HUDEP-2 (cell line): ENCODE measurements around the gene NDUFS2.
A peak's percentile ranks its signal among the peaks of the same experiment; 100 is the strongest.
"Not testable (repeated sequence)": the region's sequence is repeated elsewhere in the genome, so short reads cannot be mapped to it uniquely, and the experiment has no call there.

Experiments used
- DNase-seq, 76 experiments: peaks; one replicate each; lab custom pipeline; 2025; ENCODE audit not compliant: unreplicated experiment in 76 of 76; lab: John Stamatoyannopoulos, UW

Gene NDUFS2

GRCh38 chr1:161235957-161236775, 34.0 kb downstream of the NDUFS2 start:
- DNase-seq, result no peak

- DNase-seq, result no peak
These were observed 35.9 kb downstream of the NDUFS2 start, which contains the start of gene NR1I3 for GRCh38 chr1:161238039-161238473. Gene NR1I3, minus strand, starts transcription at chr1:161238203. Its CDS starts 1,638 bp downstream, at chr1:161236565.

- no peak for DNase-seq
These were observed 39.5 kb downstream of the NDUFS2 start for GRCh38 chr1:161241682-161242081.

- DNase-seq, result no peak
These were observed 40.1 kb downstream of the NDUFS2 start for GRCh38 chr1:161242313-161242712.

- DNase-seq, result no peak
These were observed 42.7 kb downstream of the NDUFS2 start for GRCh38 chr1:161244888-161245287.

- not testable (repeated sequence) for DNase-seq
These were observed 47.9 kb downstream of the NDUFS2 start for GRCh38 chr1:161250100-161250499.

- DNase-seq, result no peak
These were observed 48.7 kb downstream of the NDUFS2 start for GRCh38 chr1:161250829-161251228.

GRCh38 chr1:161251579-161251978, 49.4 kb downstream of the NDUFS2 start:
- DNase-seq, result no peak

GRCh38 chr1:161255302-161255701, 53.1 kb downstream of the NDUFS2 start:
- not testable (repeated sequence) for DNase-seq

GRCh38 chr1:161255955-161256520, 53.9 kb downstream of the NDUFS2 start:
- DNase-seq, result not testable (repeated sequence)

GRCh38 chr1:161257109-161257508, 54.9 kb downstream of the NDUFS2 start:
- DNase-seq, result not testable (repeated sequence)

GRCh38 chr1:161258439-161259344, 56.5 kb downstream of the NDUFS2 start, which contains the start of gene PCP4L1:
Gene PCP4L1, plus strand, starts transcription at chr1:161258745. Its CDS starts 230 bp downstream, at chr1:161258975.
- DNase-seq, result peak in 2 of 76 experiments; percentile 5 to 6

GRCh38 chr1:161259345-161259702, 57.2 kb downstream of the NDUFS2 start:
- DNase-seq, result no peak

GRCh38 chr1:161259765-161260164, 57.6 kb downstream of the NDUFS2 start:
- DNase-seq, result no peak

GRCh38 chr1:161260376-161261260, 58.5 kb downstream of the NDUFS2 start:
- DNase-seq, result no peak

GRCh38 chr1:161261261-161262235, 59.4 kb downstream of the NDUFS2 start:
- DNase-seq, result no peak
